SK-N-MC (cell line): Measurements from ENCODE around the gene HMG20B.

Experiments
- DNase-seq: peaks from one replicate; pipeline ENCODE4 v3.0.0-alpha.2; 2011; ENCODE audit warnings: low read depth, low spot score
- H3K27ac ChIP-seq: fragments of 200-600 bp; sonication (generic); 2 replicates; pipeline ENCODE4 v1.5.1; 2016; ENCODE audit warnings: mixed run types
- H3K36me3 ChIP-seq: fragments of 200-600 bp; sonication (generic); 2 replicates; pipeline ENCODE4 v1.6.1; 2017; ENCODE audit warnings: antibody characterized with exemption, low read length, mixed read lengths; ENCODE audit not compliant: insufficient read depth
- H3K4me3 ChIP-seq: fragments of 200-600 bp; sonication (generic); 2 replicates; pipeline ENCODE4 v1.5.1; 2016
- H3K9ac ChIP-seq: fragments of 200-600 bp; sonication (generic); 2 replicates; pipeline ENCODE4 v1.8.0; 2017; ENCODE audit warnings: mixed run types, mixed read lengths; ENCODE audit not compliant: insufficient read length
- H3K9me3 ChIP-seq: fragments of 200-600 bp; sonication (generic); 2 replicates; pipeline ENCODE4 v1.6.1; 2017; ENCODE audit warnings: low read depth, mild to moderate bottlenecking, antibody characterized with exemption, low read length, moderate library complexity, mixed read lengths
- EZH2 ChIP-seq: fragments of 200-600 bp; sonication (generic); IDR thresholded peaks from one replicate; pipeline ENCODE4 v1.6.1; 2017; ENCODE audit warnings: antibody characterized with exemption
- FOXP2 ChIP-seq: optimal IDR thresholded peaks from 2 replicates; pipeline ENCODE3; 2011; ENCODE audit warnings: mild to moderate bottlenecking, moderate library complexity; ENCODE audit not compliant: insufficient read depth; ENCODE audit errors: extremely low read length, control extremely low read depth
- POLR2AphosphoS5 ChIP-seq: IDR thresholded peaks from 2 replicates; pipeline ENCODE4 v1.6.1; 2012; ENCODE audit warnings: mild to moderate bottlenecking, low read depth, low read length, borderline replicate concordance

HMG20B gene

GRCh38 chr19:3603121-3603811, 30.5 kb downstream of the HMG20B start:
- H3K36me3 ChIP-seq: no peaks in the 10 kb centered on the region
- H3K9ac ChIP-seq: no peak overlapping the region
- TF ChIP-seq POLR2AphosphoS5 (no peak), FOXP2 (no peak), EZH2 (no peak)
- no peak for DNase-seq
- H3K4me3 ChIP-seq: no peak overlapping the region
- no peak overlapping the region for H3K27ac ChIP-seq
- no peaks in the 10 kb centered on the region for H3K9me3 ChIP-seq

- no peak for DNase-seq
- no peak overlapping the region for H3K4me3 ChIP-seq
- H3K27ac ChIP-seq: no peak overlapping the region
- no peaks in the 10 kb centered on the region for H3K9me3 ChIP-seq
- H3K9ac ChIP-seq: no peak overlapping the region
- TF ChIP-seq FOXP2: no peak
- TF ChIP-seq POLR2AphosphoS5: no peak
- TF ChIP-seq EZH2: no peak
- H3K36me3 ChIP-seq: no peaks in the 10 kb centered on the region
Measured at GRCh38 chr19:3604227-3604986, 31.7 kb downstream of the HMG20B start.

- no peaks in the 10 kb centered on the region for H3K9me3 ChIP-seq
- no peak overlapping the region for H3K9ac ChIP-seq
- no peaks in the 10 kb centered on the region for H3K36me3 ChIP-seq
- no peak for DNase-seq
- TF ChIP-seq FOXP2 (no peak), POLR2AphosphoS5 (no peak), EZH2 (no peak)
- no peak overlapping the region for H3K27ac ChIP-seq
- H3K4me3 ChIP-seq: no peak overlapping the region
Measured at GRCh38 chr19:3604987-3605343, 32.2 kb downstream of the HMG20B start.

DNA sequence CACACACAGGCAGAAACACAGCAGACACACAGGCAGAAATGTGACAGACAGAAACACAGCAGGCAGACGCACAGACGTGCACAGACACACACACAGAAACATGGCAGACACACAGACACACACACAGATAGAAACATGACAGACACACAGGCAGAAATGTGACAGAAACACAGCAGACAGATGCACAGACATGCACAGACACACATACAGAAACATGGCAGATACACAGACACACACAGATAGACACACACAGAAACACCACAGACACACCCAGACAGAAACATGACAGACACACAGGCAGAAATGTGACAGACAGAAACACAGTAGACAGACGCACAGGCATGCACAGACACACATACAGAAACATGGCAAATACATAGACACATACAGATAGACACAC, 32.6 kb downstream of the HMG20B start:
- Histone ChIP-seq H3K36me3 (no peaks in the 10 kb centered on the region), H3K9me3 (no peaks in the 10 kb centered on the region), H3K27ac (no peak overlapping the region), H3K4me3 (no peak overlapping the region), H3K9ac (no peak overlapping the region)
- no peak for TF ChIP-seq POLR2AphosphoS5
- TF ChIP-seq EZH2: no peak
- TF ChIP-seq FOXP2: no peak
- DNase-seq: no peak

- Histone ChIP-seq H3K4me3 (no peak overlapping the region), H3K9me3 (no peaks in the 10 kb centered on the region), H3K36me3 (no peaks in the 10 kb centered on the region), H3K27ac (no peak overlapping the region), H3K9ac (no peak overlapping the region)
- DNase-seq: no peak
- no peak for TF ChIP-seq FOXP2
- no peak for TF ChIP-seq EZH2
- TF ChIP-seq POLR2AphosphoS5: no peak
Measured at GRCh38 chr19:3605770-3606169, 33.0 kb downstream of the HMG20B start.

- Histone ChIP-seq H3K9me3 (no peaks in the 10 kb centered on the region), H3K9ac (no peak overlapping the region), H3K36me3 (no peaks in the 10 kb centered on the region; the same call in 1 of the 2 replicates), H3K4me3 (no peak overlapping the region), H3K27ac (no peak overlapping the region)
- no peak for TF ChIP-seq FOXP2
- TF ChIP-seq POLR2AphosphoS5: no peak
- TF ChIP-seq EZH2: no peak
- DNase-seq: no peak
Measured at GRCh38 chr19:3606174-3606689, 33.5 kb downstream of the HMG20B start.

DNA sequence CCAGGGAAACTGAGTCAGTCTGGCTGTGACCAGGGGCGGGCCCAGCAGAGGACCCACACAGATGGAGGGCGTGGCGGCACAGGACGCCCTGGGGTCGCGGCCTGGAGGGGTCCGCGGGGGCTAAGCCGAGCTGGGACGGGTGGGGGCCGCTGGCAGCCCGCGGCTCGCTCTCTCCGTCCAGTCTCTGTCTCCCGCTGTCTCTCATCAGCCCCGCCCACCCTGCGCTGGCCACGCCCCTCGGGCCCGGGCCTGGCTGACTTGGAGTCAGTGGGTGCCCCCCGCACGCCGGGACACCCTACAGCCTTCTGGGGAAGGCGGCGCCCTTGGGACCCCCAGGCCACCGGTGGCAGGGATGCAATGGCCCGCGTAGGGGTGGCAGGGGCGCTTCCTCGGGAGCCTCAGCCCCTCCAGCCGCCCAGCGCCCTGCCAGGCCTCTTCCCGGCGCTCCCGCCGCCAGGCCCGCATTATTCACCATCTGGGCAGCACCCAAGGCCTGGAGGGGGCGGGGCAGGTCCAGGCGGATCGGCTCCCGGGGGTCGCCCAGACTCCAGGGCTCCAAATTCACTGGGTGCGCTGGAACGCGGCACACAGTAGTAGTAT, 34.0 kb downstream of the HMG20B start, which contains the start of gene TBXA2R:
TSS of gene TBXA2R (minus strand) at position 186 of the 600 bp plus-strand sequence. CDS start 6,241 bp downstream, outside the sequence.
- H3K36me3 ChIP-seq: no peaks in the 10 kb centered on the region; the same call in 1 of the 2 replicates
- H3K27ac ChIP-seq: no peak within 1 kb of the TSS
- DNase-seq: no peak
- H3K9ac ChIP-seq: no peak within 1 kb of the TSS
- H3K9me3 ChIP-seq: no peaks in the 10 kb centered on the region
- H3K4me3 ChIP-seq: no peak within 1 kb of the TSS
- TF ChIP-seq POLR2AphosphoS5: no peak
